ENCODE measurements around the gene SLC9C1.
A peak's percentile ranks its signal among the peaks of the same experiment; 100 is the strongest.

SLC9C1 gene

GRCh38 chr3:112101916-112102315 is 192.1 kb downstream of the SLC9C1 start:
- DNase-seq, result no peak

- DNase-seq, result no peak
These were observed 196.6 kb downstream of the SLC9C1 start for GRCh38 chr3:112097378-112097777.

GRCh38 chr3:112096176-112096575 is 197.8 kb downstream of the SLC9C1 start:
- no peak for DNase-seq

GRCh38 chr3:112095731-112096130 is 198.3 kb downstream of the SLC9C1 start:
- no peak for DNase-seq

GRCh38 chr3:112093180-112093522 is 200.9 kb downstream of the SLC9C1 start:
- DNase-seq, result no peak

GRCh38 chr3:112092496-112093179 is 201.4 kb downstream of the SLC9C1 start:
- DNase-seq, result no peak

GRCh38 chr3:112090887-112091586 is 203.0 kb downstream of the SLC9C1 start:
- peak; percentile 74 for DNase-seq

Data from NCI-H524 treated with DMSO at 0.1 percent for 48 hours (cell line).